Stomach (tissue), 4 donors: ENCODE data around the gene TENT5C.

Source experiments
- CTCF ChIP-seq, 7 experiments: fragments of 450-650 bp in 4 of 7; fragments of 200-600 bp in 3 of 7; sonication (generic) in 3 of 7; IDR thresholded peaks; one replicate each; pipeline ENCODE4 v1.5.1; 2016 to 2019; ENCODE audit warnings: antibody characterized with exemption in 7 of 7, control low read depth in 2 of 7, mild to moderate bottlenecking in 1 of 7
- EP300 ChIP-seq: sonication (generic); formaldehyde crosslinking; IDR thresholded peaks from one replicate; pipeline ENCODE4 v1.6.1; 2017; ENCODE audit warnings: antibody characterized with exemption
- POLR2AphosphoS5 ChIP-seq, 3 donors: sonication (generic); formaldehyde crosslinking; IDR thresholded peaks; one replicate each; pipeline ENCODE4 v1.6.1; 2016; ENCODE audit warnings: antibody characterized with exemption in 3 of 3

DNA sequence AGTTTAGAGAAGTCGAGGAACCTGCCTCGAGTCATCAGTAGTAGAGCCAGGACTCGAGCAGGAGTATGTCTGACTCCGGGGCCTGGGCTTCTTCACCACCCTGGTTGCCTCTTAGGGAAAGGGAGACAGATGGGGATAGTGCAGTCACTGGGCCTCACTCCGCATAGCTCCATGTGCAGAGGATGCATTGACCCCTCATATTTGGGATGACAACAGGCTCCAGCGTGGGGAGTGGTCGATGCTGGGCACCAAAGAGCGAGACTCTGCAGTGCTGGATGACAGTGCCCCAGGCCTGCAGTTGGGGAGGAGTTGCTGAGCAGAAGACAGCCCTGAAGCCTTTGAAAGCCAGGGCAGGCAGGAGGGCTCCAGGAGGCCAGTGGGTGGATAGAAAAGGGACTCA is 20.8 kb upstream of the TENT5C start:
- TF ChIP-seq CTCF (IDR thresholded peaks at IDR 0.05): no peak
- no peak for TF ChIP-seq POLR2AphosphoS5 (IDR thresholded peaks at IDR 0.05)
- TF ChIP-seq EP300: no peak
